ENCODE data around the gene VPS33B. TPM values are rescaled to one million over a fixed set of nuclear protein-coding genes. Genes with fewer than 3 reads are reported as not detected.

VPS33B gene
- total RNA-seq, 1 experiment from 2014 or later: 11.7 TPM

DNA sequence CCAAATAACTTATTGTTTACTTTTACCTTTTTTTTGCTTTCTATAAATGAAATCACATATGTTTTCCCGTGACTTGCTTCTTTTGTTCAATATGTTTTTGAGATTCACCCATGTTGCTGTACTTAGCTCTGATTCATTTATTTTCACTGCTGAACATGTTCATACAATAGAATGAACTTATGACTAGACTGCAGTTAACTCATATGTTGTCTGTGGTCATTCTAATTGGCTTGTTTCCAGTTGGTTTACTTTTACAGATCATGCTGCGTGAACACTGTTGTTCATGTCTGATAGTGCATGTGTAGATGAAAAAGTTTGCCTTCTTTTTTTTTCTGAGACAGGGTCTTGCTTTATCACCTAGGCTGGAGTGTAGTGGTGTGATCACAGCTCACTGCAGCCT, 46.0 kb upstream of the VPS33B start:
- Mint-ChIP-seq H3K36me3 (ENCODE audit: insufficient read depth, unreplicated experiment) (no peaks in the 10 kb centered on the region), H3K4me3 (ENCODE audit: unreplicated experiment) (no peak overlapping the region), H3K27me3 (ENCODE audit: insufficient read depth, unreplicated experiment) (no peaks in the 10 kb centered on the region), H3K27ac (ENCODE audit: low read depth, unreplicated experiment) (peak overlapping the region; percentile 10), H3K4me1 (ENCODE audit: insufficient read depth, unreplicated experiment) (peaks cover 23% of the 10 kb centered on the region), H3K9me3 (ENCODE audit: unreplicated experiment) (no peaks in the 10 kb centered on the region)
- DNase-seq (ENCODE audit: unreplicated experiment): peak; percentile 28
- no TSS peak for BruUV-seq (replicated peaks)
- intact Hi-C loops (cut with micrococcal nuclease): loop anchor here (5.0 kb wide), 1 partner anchor 34 kb away; the partner anchor contains the start of gene SV2B
- ChIA-PET CTCF (interaction anchor here (0.6 to 0.8 kb wide), 2 partner anchors 76 to 112 kb away, joined by 3 to 4 read pairs; no protein-coding TSS in a partner anchor), POLR2A (interaction anchor here (0.7 to 1.0 kb wide), 3 partner anchors 24 to 799 kb away, joined by 3 read pairs; no protein-coding TSS in a partner anchor)
- TF ChIP-seq, protein P1, sequence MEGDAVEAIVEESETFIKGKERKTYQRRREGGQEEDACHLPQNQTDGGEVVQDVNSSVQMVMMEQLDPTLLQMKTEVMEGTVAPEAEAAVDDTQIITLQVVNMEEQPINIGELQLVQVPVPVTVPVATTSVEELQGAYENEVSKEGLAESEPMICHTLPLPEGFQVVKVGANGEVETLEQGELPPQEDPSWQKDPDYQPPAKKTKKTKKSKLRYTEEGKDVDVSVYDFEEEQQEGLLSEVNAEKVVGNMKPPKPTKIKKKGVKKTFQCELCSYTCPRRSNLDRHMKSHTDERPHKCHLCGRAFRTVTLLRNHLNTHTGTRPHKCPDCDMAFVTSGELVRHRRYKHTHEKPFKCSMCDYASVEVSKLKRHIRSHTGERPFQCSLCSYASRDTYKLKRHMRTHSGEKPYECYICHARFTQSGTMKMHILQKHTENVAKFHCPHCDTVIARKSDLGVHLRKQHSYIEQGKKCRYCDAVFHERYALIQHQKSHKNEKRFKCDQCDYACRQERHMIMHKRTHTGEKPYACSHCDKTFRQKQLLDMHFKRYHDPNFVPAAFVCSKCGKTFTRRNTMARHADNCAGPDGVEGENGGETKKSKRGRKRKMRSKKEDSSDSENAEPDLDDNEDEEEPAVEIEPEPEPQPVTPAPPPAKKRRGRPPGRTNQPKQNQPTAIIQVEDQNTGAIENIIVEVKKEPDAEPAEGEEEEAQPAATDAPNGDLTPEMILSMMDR (IDR thresholded peaks at IDR 0.05; ENCODE audit: unreplicated experiment): no peak

DNA sequence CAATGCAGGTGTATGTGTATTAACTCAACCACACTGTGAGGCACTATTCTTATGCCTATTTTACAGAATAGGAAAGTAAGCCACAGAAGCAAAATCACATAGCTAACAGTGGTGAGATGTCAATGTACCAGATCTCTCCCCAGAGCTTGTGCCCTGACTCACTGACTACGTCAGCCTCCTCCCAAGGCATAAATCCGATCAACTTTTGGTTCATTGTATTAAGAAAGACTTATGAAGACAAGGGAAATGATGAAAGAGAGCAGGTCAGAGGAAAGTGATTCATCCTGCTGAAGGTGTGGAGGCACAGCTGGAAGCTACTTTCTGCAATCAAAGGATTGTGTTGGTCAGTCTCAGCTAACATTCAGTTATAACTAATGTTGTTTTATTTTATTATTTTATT, 44.6 kb upstream of the VPS33B start:
- Mint-ChIP-seq H3K9me3 (ENCODE audit: unreplicated experiment) (no peaks in the 10 kb centered on the region), H3K36me3 (ENCODE audit: insufficient read depth, unreplicated experiment) (no peaks in the 10 kb centered on the region), H3K27ac (ENCODE audit: low read depth, unreplicated experiment) (peak overlapping the region; percentile 70), H3K4me1 (ENCODE audit: insufficient read depth, unreplicated experiment) (peaks cover 23% of the 10 kb centered on the region), H3K27me3 (ENCODE audit: insufficient read depth, unreplicated experiment) (no peaks in the 10 kb centered on the region), H3K4me3 (ENCODE audit: unreplicated experiment) (no peak overlapping the region)
- TF ChIP-seq, protein P1 (IDR thresholded peaks at IDR 0.05; ENCODE audit: unreplicated experiment): no peak
- CTCF ChIA-PET: interaction anchor here (0.6 to 2.6 kb wide), 9 partner anchors 9 to 1016 kb away, joined by 3 to 20 read pairs (median 4); no protein-coding TSS in a partner anchor
- POLR2A ChIA-PET: interaction anchor here (0.6 to 1.0 kb wide), 5 partner anchors 11 to 1404 kb away, joined by 3 to 5 read pairs (median 3); no protein-coding TSS in a partner anchor
- peak; percentile 93 for DNase-seq (ENCODE audit: unreplicated experiment)
- no TSS peak for BruUV-seq (replicated peaks)
- intact Hi-C loops (cut with micrococcal nuclease): loop anchor here (5.0 kb wide), 1 partner anchor 35 kb away; the partner anchor contains the start of gene SV2B

DNA sequence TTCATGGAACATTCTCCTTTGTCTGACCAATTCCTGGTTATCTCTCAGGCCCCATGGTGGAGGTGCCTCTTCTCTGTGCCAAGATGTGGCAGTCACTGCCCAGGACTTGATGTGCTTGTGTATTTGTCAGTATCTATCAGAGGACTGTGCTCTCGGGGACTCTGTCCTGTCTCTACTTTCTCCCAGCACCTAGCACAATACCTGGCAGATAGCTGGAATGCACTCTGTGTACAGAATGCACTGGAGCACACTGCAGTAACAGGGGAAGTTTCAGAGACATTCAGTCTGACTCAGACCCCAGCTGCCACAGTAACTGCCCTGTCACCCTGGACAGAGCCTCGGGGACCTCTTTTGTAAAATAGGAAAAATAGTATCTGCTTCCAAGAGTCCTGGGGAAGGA, 43.1 kb upstream of the VPS33B start:
- TF ChIP-seq, protein P1 (IDR thresholded peaks at IDR 0.05; ENCODE audit: unreplicated experiment): no peak
- intact Hi-C loops (cut with micrococcal nuclease): loop anchor here (5.0 kb wide), 1 partner anchor 37 kb away; the partner anchor contains the start of gene SV2B
- Mint-ChIP-seq H3K9me3 (ENCODE audit: unreplicated experiment) (no peaks in the 10 kb centered on the region), H3K27ac (ENCODE audit: low read depth, unreplicated experiment) (peak overlapping the region; percentile 54), H3K36me3 (ENCODE audit: insufficient read depth, unreplicated experiment) (no peaks in the 10 kb centered on the region), H3K4me1 (ENCODE audit: insufficient read depth, unreplicated experiment) (peaks cover 23% of the 10 kb centered on the region), H3K4me3 (ENCODE audit: unreplicated experiment) (no peak overlapping the region), H3K27me3 (ENCODE audit: insufficient read depth, unreplicated experiment) (no peaks in the 10 kb centered on the region)
- BruUV-seq (replicated peaks): no TSS peak
- CTCF ChIA-PET: interaction anchor here (0.5 to 2.6 kb wide), 5 partner anchors 10 to 1781 kb away, joined by 3 to 20 read pairs (median 5); partner anchors contain the start of gene HDDC3
- POLR2A ChIA-PET: interaction anchor here (0.6 kb wide), 1 partner anchor 29 kb away, joined by 3 read pairs; no protein-coding TSS in a partner anchor
- peak; percentile 33 for DNase-seq (ENCODE audit: unreplicated experiment)

DNA sequence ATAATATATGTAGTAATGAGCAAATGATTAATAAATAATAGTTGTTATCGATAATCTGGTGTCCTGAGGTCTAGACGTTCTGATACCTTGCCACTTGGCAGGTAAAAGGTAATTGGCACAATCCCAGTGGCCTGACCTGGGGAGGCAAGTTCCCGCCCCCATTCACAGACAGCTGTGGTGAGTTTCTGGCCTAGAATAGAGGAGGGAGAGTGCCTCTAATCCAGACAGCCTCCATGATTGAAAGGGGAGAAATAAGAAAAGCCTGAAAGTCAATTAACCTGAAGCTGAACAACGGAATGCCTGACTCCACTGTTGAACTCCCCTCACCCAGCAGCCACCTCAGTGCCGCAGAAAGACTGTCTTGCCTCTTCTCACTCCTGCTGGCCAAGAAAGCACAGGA, 39.6 kb upstream of the VPS33B start:
- TF ChIP-seq, protein P1 (IDR thresholded peaks at IDR 0.05; ENCODE audit: unreplicated experiment): no peak
- no peak for DNase-seq (ENCODE audit: unreplicated experiment)
- no TSS peak for BruUV-seq (replicated peaks)
- no peaks in the 10 kb centered on the region for H3K36me3 Mint-ChIP-seq (ENCODE audit: insufficient read depth, unreplicated experiment)
- H3K9me3 Mint-ChIP-seq (ENCODE audit: unreplicated experiment): no peaks in the 10 kb centered on the region
- intact Hi-C loops (cut with micrococcal nuclease): no loop called here
- peaks cover 17% of the 10 kb centered on the region for H3K4me1 Mint-ChIP-seq (ENCODE audit: insufficient read depth, unreplicated experiment)
- H3K27ac Mint-ChIP-seq (ENCODE audit: low read depth, unreplicated experiment): no peak overlapping the region
- CTCF ChIA-PET: interaction anchor here (1.0 to 3.0 kb wide), 3 partner anchors 79 to 210 kb away, joined by 4 to 20 read pairs (median 5); no protein-coding TSS in a partner anchor
- peaks cover 13% of the 10 kb centered on the region for H3K27me3 Mint-ChIP-seq (ENCODE audit: insufficient read depth, unreplicated experiment)
- H3K4me3 Mint-ChIP-seq (ENCODE audit: unreplicated experiment): no peak overlapping the region
- POLR2A ChIA-PET: no interaction called here
